Measurements from ENCODE around the gene YPEL2. TPM values are rescaled to one million over a fixed set of nuclear protein-coding genes. Genes with fewer than 3 reads are reported as not detected.

The YPEL2 gene
- total RNA-seq, 1 donor from 2014 or later = 5.3 TPM

DNA sequence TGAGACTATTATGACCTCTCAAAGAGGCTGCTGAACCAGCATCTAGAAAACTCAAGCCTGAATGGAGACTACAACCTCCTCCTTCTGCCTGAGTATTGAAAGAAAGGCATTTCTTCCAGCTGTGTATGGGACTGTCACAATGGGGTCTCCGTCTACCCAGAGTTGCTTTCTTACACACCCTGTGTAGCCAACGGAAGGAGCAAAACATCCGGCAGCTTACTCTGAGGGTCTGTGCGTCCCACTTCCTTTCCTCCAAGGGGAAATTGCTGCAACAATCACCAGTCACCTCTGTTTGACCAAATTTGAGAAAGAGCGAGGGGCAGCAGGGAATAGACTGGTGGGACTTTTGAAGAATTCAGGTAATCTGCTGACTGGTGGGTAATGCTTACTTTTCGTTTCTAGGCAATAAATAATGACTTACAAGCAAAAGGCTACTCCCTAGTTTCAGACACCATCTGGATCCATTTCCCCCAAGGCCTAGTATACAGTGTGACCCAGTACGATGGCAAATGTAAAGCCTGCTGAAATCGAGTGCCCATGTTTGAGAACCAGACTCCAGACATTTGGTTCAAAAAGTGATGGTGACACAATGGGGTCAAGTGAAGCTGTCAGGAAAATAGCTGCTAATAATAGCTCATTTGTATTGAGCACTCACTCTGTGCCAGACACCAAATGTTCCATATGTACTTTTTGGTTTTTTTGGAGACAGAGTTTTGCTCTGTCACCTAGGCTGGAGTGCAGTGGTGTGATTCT, 81.7 kb downstream of the YPEL2 start:
- Mint-ChIP-seq H3K27ac (no peak overlapping the region), H3K9me3 (peaks cover 5% of the 10 kb centered on the region), H3K4me1 (ENCODE audit: low read depth) (peaks cover 20% of the 10 kb centered on the region), H3K27me3 (ENCODE audit: low read depth) (no peaks in the 10 kb centered on the region), H3K36me3 (ENCODE audit: low read depth) (peaks cover 3% of the 10 kb centered on the region), H3K4me3 (ENCODE audit: low read depth) (no peak overlapping the region)
- intact Hi-C loops (cut with micrococcal nuclease) = no loop called here
- no peak for DNase-seq (ENCODE audit: low spot score)

DNA sequence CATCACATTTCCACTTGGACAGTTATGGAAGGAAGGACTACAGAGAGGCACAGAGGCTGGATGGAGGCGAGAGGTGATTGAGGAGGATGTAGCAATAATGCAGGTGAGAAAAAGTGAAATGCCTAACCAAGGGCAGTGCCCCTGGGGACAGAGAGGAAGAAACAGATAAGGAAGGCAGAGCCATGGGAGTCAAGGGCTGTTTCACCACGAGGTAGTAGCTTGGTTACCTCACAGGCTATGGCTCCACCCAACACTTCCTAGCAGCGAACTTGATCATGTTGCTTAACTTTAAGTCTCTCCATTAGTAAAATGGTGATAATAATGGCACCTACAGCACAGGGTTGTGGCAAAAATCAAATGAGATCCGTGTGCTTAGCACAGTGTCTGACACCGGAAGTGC, 83.9 kb downstream of the YPEL2 start:
- Mint-ChIP-seq H3K27ac (no peak overlapping the region), H3K4me3 (ENCODE audit: low read depth) (no peak overlapping the region)

DNA sequence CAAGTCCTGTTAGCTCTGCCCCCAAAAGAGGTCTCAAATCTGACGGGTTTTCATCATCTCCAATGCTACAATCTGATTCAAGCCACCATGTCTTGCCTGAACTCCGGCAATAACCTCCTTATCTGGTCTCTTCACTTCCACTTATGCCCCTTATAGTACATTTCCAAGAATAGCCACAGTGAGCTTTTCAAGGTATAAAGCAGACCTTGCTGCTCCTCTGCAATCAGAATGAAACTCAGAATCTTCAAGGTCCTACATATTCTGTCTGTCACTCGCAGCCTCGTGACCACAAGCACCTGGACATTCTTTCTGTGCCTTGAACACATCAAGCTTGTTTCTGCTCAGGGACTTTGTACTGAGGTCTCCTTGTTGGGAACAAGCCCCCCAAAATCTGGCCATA, 84.7 kb downstream of the YPEL2 start:
- Mint-ChIP-seq H3K4me3 (ENCODE audit: low read depth) (no peak overlapping the region), H3K36me3 (ENCODE audit: low read depth) (no peaks in the 10 kb centered on the region), H3K27me3 (ENCODE audit: low read depth) (no peaks in the 10 kb centered on the region), H3K27ac (no peak overlapping the region), H3K9me3 (no peaks in the 10 kb centered on the region), H3K4me1 (ENCODE audit: low read depth) (peaks cover 20% of the 10 kb centered on the region)
- no peak for DNase-seq (ENCODE audit: low spot score)
- intact Hi-C loops (cut with micrococcal nuclease) = no loop called here

More for the DNA sequence above, 83.9 kb downstream of the YPEL2 start:
- no peaks in the 10 kb centered on the region for H3K36me3 Mint-ChIP-seq (ENCODE audit: low read depth)
- H3K9me3 Mint-ChIP-seq = no peaks in the 10 kb centered on the region
- no peaks in the 10 kb centered on the region for H3K27me3 Mint-ChIP-seq (ENCODE audit: low read depth)
- no peak for DNase-seq (ENCODE audit: low spot score)
- peaks cover 20% of the 10 kb centered on the region for H3K4me1 Mint-ChIP-seq (ENCODE audit: low read depth)
- intact Hi-C loops (cut with micrococcal nuclease) = no loop called here

DNA sequence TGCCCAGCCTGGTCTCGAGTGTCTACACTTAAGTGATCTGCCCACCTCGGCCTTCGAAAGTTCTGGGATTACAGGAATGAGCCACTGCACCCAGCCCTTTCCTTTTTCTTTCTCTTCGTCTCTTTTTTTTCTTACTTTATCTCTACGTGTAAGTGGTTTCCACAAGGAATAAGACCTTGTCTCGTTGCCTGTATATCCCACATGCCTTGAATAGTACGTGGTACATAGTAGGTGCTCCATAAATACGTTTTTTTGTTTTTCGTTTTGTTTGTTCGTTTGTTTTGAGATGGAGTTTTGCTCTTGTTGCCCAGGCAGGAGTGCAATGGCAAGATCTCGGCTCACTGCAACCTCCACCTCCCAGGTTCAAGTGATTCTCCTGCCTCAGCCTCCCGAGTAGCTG, 86.0 kb downstream of the YPEL2 start:
- no peak overlapping the region for H3K27ac Mint-ChIP-seq
- peaks cover 20% of the 10 kb centered on the region for H3K4me1 Mint-ChIP-seq (ENCODE audit: low read depth)
- intact Hi-C loops (cut with micrococcal nuclease) = no loop called here
- no peaks in the 10 kb centered on the region for H3K36me3 Mint-ChIP-seq (ENCODE audit: low read depth)
- H3K27me3 Mint-ChIP-seq (ENCODE audit: low read depth) = no peaks in the 10 kb centered on the region
- H3K9me3 Mint-ChIP-seq = no peaks in the 10 kb centered on the region
- DNase-seq (ENCODE audit: low spot score) = no peak
- no peak overlapping the region for H3K4me3 Mint-ChIP-seq (ENCODE audit: low read depth)

DNA sequence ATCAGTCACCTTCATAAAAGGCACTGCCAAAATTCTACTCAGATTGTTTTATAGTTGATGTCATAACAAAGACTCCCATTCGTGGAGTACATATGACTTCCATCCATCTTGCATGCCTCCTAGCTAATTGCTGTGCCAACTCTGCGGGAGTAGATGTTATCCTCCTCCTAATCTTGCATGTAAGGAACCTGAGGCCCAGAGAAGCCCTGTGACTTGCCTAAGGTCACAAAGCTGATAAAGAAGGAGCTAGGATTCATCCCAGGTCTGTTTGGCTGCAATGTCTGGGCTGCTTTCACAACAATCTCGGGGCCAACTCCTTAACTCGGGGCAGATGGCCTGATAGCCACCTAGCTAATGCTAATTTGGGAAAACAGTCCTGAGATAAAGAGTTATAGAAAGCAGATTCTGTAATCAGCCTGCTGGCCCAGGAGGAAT, 87.3 kb downstream of the YPEL2 start:
- intact Hi-C loops (cut with micrococcal nuclease) = no loop called here
- Mint-ChIP-seq H3K4me1 (ENCODE audit: low read depth) (peaks cover 18% of the 10 kb centered on the region), H3K27me3 (ENCODE audit: low read depth) (no peaks in the 10 kb centered on the region), H3K36me3 (ENCODE audit: low read depth) (no peaks in the 10 kb centered on the region), H3K27ac (no peak overlapping the region), H3K4me3 (ENCODE audit: low read depth) (no peak overlapping the region), H3K9me3 (no peaks in the 10 kb centered on the region)
- DNase-seq (ENCODE audit: low spot score) = no peak

DNA sequence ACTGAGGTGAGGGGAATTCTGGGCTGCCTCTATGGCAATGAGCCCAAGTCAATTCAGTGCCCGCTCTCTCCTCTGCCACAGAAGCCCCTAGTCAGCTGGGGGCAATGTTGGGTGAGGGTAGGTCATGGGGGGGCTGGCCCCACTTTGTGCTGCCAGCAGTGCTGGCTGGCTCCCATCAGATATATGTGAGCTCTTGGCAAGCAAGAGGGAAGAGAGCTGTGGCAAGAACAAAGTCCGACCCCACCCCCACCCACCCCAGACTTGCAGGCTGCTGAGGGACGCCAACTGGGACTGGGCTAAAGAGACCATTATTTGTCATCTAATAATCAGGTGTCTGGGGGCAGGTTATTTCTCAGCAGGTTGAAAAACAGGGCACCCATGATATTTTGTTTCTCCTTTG, 89.4 kb downstream of the YPEL2 start:
- H3K9me3 Mint-ChIP-seq = no peaks in the 10 kb centered on the region
- no peaks in the 10 kb centered on the region for H3K27me3 Mint-ChIP-seq (ENCODE audit: low read depth)
- DNase-seq (ENCODE audit: low spot score) = no peak
- H3K4me1 Mint-ChIP-seq (ENCODE audit: low read depth) = peaks cover 11% of the 10 kb centered on the region
- no peaks in the 10 kb centered on the region for H3K36me3 Mint-ChIP-seq (ENCODE audit: low read depth)
- no peak overlapping the region for H3K27ac Mint-ChIP-seq
- no peak overlapping the region for H3K4me3 Mint-ChIP-seq (ENCODE audit: low read depth)
- intact Hi-C loops (cut with micrococcal nuclease) = no loop called here

DNA sequence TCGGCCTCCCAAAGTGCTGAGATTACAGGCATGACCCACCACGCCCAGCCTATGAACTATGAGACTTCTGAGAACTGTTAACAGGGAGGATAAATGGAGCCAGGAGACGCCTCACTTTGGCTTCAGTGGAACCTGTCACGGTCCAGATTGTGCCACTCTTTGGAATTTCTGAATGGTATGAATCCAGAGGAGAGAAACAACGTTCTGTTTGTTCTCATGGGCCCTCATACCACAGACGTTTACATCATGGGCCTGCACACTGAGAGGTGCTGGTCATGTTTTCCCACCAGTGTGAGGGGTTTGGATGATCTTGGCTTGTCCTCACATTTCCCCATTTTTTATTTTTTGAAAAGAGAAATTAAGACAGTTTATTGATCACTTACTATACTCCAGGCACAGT, 90.3 kb downstream of the YPEL2 start:
- Mint-ChIP-seq H3K4me3 (ENCODE audit: low read depth) (no peak overlapping the region), H3K27me3 (ENCODE audit: low read depth) (no peaks in the 10 kb centered on the region), H3K9me3 (no peaks in the 10 kb centered on the region), H3K4me1 (ENCODE audit: low read depth) (peaks cover 7% of the 10 kb centered on the region), H3K36me3 (ENCODE audit: low read depth) (no peaks in the 10 kb centered on the region), H3K27ac (no peak overlapping the region)
- DNase-seq (ENCODE audit: low spot score) = no peak
- intact Hi-C loops (cut with micrococcal nuclease) = no loop called here

DNA sequence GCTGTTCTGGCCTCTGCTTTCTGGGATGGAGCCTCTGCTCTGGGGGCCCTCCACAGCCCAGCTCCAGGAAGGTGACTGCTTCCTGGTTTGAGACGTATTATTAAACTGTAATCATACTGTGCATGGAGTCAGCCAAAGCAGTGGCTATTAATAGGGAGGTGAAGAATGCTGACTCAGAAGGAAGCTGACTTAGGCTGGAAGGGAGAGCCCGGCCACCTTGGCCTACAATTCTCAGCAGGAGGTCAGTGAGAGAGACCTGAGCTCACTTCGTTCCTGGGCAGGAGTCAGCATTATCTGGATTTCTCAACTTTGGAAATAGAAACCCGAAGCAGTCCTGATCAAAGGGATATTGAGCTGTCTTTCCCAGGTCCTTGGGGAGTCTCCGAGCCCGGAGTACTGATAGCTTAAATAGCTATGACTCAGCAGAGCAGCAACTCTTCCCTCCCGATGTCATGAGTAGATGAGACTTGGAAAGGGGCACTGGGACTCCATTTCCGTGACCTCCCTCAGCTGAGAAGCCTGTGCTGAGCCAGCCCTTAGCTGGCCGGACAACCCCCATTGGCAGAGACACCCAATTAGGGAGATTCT, 91.8 kb downstream of the YPEL2 start:
- Mint-ChIP-seq H3K4me1 (ENCODE audit: low read depth) (peaks cover 12% of the 10 kb centered on the region), H3K27me3 (ENCODE audit: low read depth) (no peaks in the 10 kb centered on the region), H3K4me3 (ENCODE audit: low read depth) (no peak overlapping the region), H3K36me3 (ENCODE audit: low read depth) (no peaks in the 10 kb centered on the region), H3K9me3 (no peaks in the 10 kb centered on the region), H3K27ac (no peak overlapping the region)
- DNase-seq (ENCODE audit: low spot score) = no peak
- intact Hi-C loops (cut with micrococcal nuclease) = no loop called here

DNA sequence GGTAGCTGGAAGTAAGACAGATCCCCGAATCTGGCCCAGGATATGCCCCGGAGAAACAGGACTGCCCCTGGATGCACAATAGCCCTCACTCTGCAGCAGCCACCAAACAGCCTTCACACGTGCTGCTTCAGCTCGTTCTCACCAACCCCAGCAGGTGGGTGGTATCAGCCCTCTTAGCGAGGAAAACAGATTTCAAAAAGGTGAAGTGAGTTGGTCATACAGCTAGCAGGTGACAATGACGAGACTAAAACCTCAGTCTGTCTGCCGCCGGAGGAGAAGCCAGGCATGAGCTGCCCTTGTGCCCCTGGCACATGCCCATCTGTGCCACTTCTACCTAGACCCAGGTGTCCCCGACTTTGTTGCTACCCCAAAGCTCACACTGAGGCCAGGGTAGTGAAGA, 92.4 kb downstream of the YPEL2 start:
- no peak overlapping the region for H3K27ac Mint-ChIP-seq
- no peaks in the 10 kb centered on the region for H3K9me3 Mint-ChIP-seq
- intact Hi-C loops (cut with micrococcal nuclease) = no loop called here
- no peaks in the 10 kb centered on the region for H3K27me3 Mint-ChIP-seq (ENCODE audit: low read depth)
- peaks cover 12% of the 10 kb centered on the region for H3K4me1 Mint-ChIP-seq (ENCODE audit: low read depth)
- no peak overlapping the region for H3K4me3 Mint-ChIP-seq (ENCODE audit: low read depth)
- no peaks in the 10 kb centered on the region for H3K36me3 Mint-ChIP-seq (ENCODE audit: low read depth)
- no peak for DNase-seq (ENCODE audit: low spot score)

DNA sequence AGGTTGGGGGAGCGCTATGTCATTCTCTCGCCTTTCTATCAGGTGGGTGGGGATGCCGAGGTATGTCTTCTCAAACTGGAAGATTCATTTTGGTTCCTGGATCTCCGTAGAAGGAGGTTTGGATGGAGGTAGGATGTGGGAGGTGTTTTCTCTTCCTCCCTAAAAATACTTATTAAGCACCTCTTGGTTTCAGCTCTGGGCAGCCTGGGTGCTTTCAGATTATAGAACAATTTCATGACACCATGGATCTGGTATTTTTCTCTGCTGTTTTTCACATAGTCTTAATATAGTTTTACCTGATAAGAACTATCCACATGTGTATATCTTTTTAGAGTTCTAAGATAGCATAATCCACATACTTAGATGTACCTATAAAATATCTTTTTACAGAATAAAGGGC, 92.9 kb downstream of the YPEL2 start:
- no peak for DNase-seq (ENCODE audit: low spot score)
- Mint-ChIP-seq H3K36me3 (ENCODE audit: low read depth) (no peaks in the 10 kb centered on the region), H3K9me3 (no peaks in the 10 kb centered on the region), H3K27ac (no peak overlapping the region), H3K4me3 (ENCODE audit: low read depth) (no peak overlapping the region), H3K4me1 (ENCODE audit: low read depth) (peaks cover 12% of the 10 kb centered on the region), H3K27me3 (ENCODE audit: low read depth) (no peaks in the 10 kb centered on the region)
- intact Hi-C loops (cut with micrococcal nuclease) = no loop called here

DNA sequence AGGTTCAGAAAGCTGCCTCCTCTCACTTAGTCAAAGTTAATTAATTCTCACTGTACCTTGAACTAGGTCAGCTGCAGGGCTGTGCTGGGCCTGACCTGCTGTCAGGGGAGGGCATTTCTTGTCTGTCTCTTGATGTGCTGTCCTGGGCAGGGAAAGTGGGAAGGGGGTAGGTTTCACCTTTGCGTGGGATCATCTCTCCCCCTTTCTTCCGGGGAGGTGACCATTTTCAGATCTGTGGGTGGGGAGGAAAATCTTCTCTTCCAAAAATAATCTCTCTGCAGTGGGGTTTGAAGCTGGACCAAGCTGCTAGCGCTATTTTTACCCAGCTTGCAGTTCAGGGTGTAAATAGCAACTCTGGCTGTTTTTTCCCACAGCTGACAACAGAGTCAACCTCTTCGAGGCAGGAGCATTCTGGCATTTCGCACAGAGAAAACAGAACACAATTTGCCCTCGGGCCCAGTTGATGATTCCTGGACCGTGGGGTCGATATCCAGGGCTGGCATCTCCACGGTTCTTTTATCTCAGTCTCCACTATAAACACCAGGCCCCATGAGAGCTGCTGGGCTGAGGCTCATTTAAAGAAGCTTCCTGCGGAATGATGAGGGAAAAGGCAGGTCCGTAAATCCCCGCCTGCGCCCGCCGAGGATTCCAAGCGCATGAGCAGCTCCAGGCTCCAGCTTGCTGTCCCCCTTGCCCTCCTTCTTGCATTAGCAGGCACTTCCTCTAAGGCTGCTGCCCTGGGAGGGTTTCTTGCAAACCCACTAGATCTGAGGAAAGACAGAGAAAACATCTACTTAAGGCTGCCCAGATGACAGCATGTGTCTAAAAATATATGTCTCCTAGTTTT, 93.9 kb downstream of the YPEL2 start:
- DNase-seq (ENCODE audit: low spot score) = no peak
- H3K27me3 Mint-ChIP-seq (ENCODE audit: low read depth) = no peaks in the 10 kb centered on the region
- peaks cover 12% of the 10 kb centered on the region for H3K4me1 Mint-ChIP-seq (ENCODE audit: low read depth)
- H3K9me3 Mint-ChIP-seq = no peaks in the 10 kb centered on the region
- H3K4me3 Mint-ChIP-seq (ENCODE audit: low read depth) = no peak overlapping the region
- intact Hi-C loops (cut with micrococcal nuclease) = no loop called here
- no peaks in the 10 kb centered on the region for H3K36me3 Mint-ChIP-seq (ENCODE audit: low read depth)
- no peak overlapping the region for H3K27ac Mint-ChIP-seq

DNA sequence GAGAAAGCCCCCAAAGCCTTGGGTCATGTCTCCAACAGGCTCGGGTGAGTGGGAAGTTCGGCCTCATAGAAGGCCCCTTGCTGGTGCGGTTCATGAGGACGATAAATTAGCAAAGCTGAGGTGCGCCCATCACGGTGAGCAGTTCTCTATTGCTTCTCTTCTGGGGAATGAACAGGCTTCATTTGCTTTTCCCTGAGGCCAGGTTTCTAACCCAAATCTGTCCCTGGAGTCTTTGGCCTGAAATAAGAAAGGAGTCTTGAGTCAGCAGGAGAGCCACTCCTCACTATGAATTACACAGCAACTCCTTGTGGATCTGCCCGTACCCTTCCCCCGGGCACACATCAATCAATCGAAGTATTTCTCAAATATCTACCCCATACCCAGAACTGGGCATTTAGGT, 94.6 kb downstream of the YPEL2 start:
- Mint-ChIP-seq H3K9me3 (no peaks in the 10 kb centered on the region), H3K4me3 (ENCODE audit: low read depth) (no peak overlapping the region), H3K4me1 (ENCODE audit: low read depth) (peaks cover 12% of the 10 kb centered on the region), H3K27me3 (ENCODE audit: low read depth) (no peaks in the 10 kb centered on the region), H3K36me3 (ENCODE audit: low read depth) (no peaks in the 10 kb centered on the region), H3K27ac (no peak overlapping the region)
- no peak for DNase-seq (ENCODE audit: low spot score)
- intact Hi-C loops (cut with micrococcal nuclease) = no loop called here

DNA sequence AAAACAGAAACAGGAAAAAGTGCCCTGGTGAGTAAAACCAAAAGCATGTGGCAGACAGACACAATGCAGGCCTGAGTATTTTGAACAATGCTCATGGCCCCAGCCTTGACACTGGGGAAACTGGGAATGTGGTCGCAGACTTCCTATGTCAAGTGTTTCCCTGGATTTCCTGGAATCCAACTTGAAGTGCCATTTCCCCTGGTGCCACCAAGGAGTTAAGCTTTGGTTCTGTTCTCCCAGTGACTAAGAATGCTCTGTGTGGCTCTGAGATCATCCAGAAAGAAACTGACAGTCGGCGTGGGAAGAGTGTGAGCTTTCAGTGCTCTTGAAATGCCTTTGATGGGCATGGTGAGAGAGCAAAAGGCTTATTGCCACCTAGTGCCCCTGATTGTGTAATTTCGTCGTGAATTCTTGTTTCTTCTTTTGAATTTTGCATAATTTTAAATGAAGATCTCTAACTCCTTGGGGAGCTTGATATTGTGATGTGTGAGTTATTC, 96.0 kb downstream of the YPEL2 start:
- Mint-ChIP-seq H3K9me3 (peaks cover 3% of the 10 kb centered on the region), H3K4me3 (ENCODE audit: low read depth) (no peak overlapping the region), H3K4me1 (ENCODE audit: low read depth) (peaks cover 17% of the 10 kb centered on the region), H3K36me3 (ENCODE audit: low read depth) (no peaks in the 10 kb centered on the region), H3K27ac (no peak overlapping the region), H3K27me3 (ENCODE audit: low read depth) (no peaks in the 10 kb centered on the region)
- intact Hi-C loops (cut with micrococcal nuclease) = loop anchor here (1.0 kb wide), 1 partner anchor 8 kb away; no protein-coding TSS in a partner anchor
- DNase-seq (ENCODE audit: low spot score) = no peak

All from activated T-helper 2 cell treated with anti-CD3 and anti-CD28 coated beads, Interferon-gamma antibody, Interleukin-2, Interleukin-4, amounts not matched to agents 10 μg/mL and 5 μg/mL and 100 μg/mL, durations not matched to agents 14 hours and 24 hours and 36 hours (primary cell).